ENCODE measurements around the gene DBF4B. TPM values are rescaled to one million over a fixed set of nuclear protein-coding genes. Genes with fewer than 3 reads are reported as not detected.

DBF4B gene
- total RNA-seq, 2 donors from 2014 or later: 18.0 to 48.1 TPM

DNA sequence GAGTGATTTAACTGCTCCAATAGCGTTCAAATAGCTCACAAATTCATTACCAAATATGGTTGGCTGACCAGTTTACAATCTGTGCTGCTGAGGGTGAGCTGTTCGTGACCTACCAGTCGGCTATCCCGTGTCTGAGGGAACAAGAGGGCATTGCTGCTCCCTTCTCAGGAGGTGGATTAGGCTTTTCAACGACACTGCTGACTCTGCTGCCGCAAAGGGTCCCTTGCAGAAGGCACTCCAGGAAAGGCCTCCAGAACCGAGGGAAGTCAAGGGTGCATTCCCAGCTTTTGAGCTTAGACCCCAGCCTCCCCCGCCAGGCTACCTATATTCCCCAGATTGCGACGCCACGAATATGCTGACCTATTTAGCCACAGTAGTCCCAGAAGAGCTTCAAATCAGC lies 89.3 kb downstream of the DBF4B start:
- DNase-seq (ENCODE audit: low spot score): no peak
- ATAC-seq: no peak
- H3K4me1 Mint-ChIP-seq (ENCODE audit: low read depth in 2 of 2): no peaks in the 10 kb centered on the region
- no peaks in the 10 kb centered on the region for H3K9me3 Mint-ChIP-seq
- no peak overlapping the region for H3K27ac Mint-ChIP-seq
- peaks cover 0 to 5% of the 10 kb centered on the region in 2 donors for H3K27me3 Mint-ChIP-seq
- no peak overlapping the region for H3K4me3 Mint-ChIP-seq
- no peaks in the 10 kb centered on the region for H3K36me3 Mint-ChIP-seq

- H3K27ac Mint-ChIP-seq: no peak overlapping the region
- H3K9me3 Mint-ChIP-seq: no peaks in the 10 kb centered on the region
- H3K4me3 Mint-ChIP-seq: no peak overlapping the region
- peaks cover 0 to 5% of the 10 kb centered on the region in 2 donors for H3K27me3 Mint-ChIP-seq
- no peaks in the 10 kb centered on the region for H3K4me1 Mint-ChIP-seq (ENCODE audit: low read depth in 2 of 2)
- ATAC-seq: no peak
- H3K36me3 Mint-ChIP-seq: no peaks in the 10 kb centered on the region
- no peak for DNase-seq (ENCODE audit: low spot score)
Measured at GRCh38 chr17:44798356-44798755, 89.9 kb downstream of the DBF4B start.

Other genes with a start within 250 kb of the DBF4B start
- gene GPATCH8, start 205.3 kb upstream of the DBF4B start, total RNA-seq: 10 to 100 TPM; 61.1 to 68.3 TPM
- gene FZD2, start 151.2 kb upstream of the DBF4B start, total RNA-seq: under 1 TPM in 1 of 2 donors, not detected in 1; 0.20 TPM
- under 1 TPM in 1 of 2 donors, not detected in 1; 0.17 TPM for gene MEIOC, start 52.2 kb upstream of the DBF4B start, total RNA-seq
- gene CCDC43, start 18.9 kb upstream of the DBF4B start, total RNA-seq: 10 to 100 TPM; 27.6 to 36.0 TPM
- gene ADAM11, start 50.3 kb downstream of the DBF4B start, total RNA-seq: under 1 TPM; 0.31 to 0.53 TPM
- gene GJC1, start 121.6 kb downstream of the DBF4B start, total RNA-seq: 1 to 10 TPM; 1.4 to 2.5 TPM
- gene HIGD1B, start 139.2 kb downstream of the DBF4B start, total RNA-seq: not detected
- gene EFTUD2, start 190.8 kb downstream of the DBF4B start, total RNA-seq: 100 to 1,000 TPM; 192 to 232 TPM
- not detected for gene GFAP, start 206.8 kb downstream of the DBF4B start, total RNA-seq
- 100 to 1,000 TPM in 1 of 2 donors, 10 to 100 TPM in 1; 26.5 to 100 TPM for gene KIF18B, start 239.1 kb downstream of the DBF4B start, total RNA-seq

All from natural killer cell treated with Interleukin-12 subunit alpha and Interleukin-12 subunit beta and Interleukin-15 and Interleukin-18, amount 100 ng/mL, for 72 hours (primary cell).